ENCODE measurements around the gene INSYN2B.

Gene INSYN2B

GRCh38 chr5:169946743-169947295 lies 33.5 kb downstream of the INSYN2B start:
- no peak for DNase-seq (ENCODE audit: low read depth)
- TF ChIP-seq CTCF (conservative IDR thresholded peaks at IDR 0.05; ENCODE audit: low read depth, low read length): no peak
- H3K4me3 ChIP-seq (ENCODE audit: low read depth, low read length): no peak overlapping the region

- peak; percentile 95 for DNase-seq (ENCODE audit: low read depth)
- no peak for TF ChIP-seq CTCF (conservative IDR thresholded peaks at IDR 0.05; ENCODE audit: low read depth, low read length)
- H3K4me3 ChIP-seq (ENCODE audit: low read depth, low read length): peak overlapping the region; percentile 31
Observed at GRCh38 chr5:169945831-169946261, 34.4 kb downstream of the INSYN2B start.

- H3K4me3 ChIP-seq (ENCODE audit: low read depth, low read length): peak overlapping the region; percentile 31
- no peak for DNase-seq (ENCODE audit: low read depth)
- no peak for TF ChIP-seq CTCF (conservative IDR thresholded peaks at IDR 0.05; ENCODE audit: low read depth, low read length)
Observed at GRCh38 chr5:169944922-169945680, 35.2 kb downstream of the INSYN2B start.

- H3K4me3 ChIP-seq (ENCODE audit: low read depth, low read length): no peak overlapping the region
- no peak for DNase-seq (ENCODE audit: low read depth)
- TF ChIP-seq CTCF (conservative IDR thresholded peaks at IDR 0.05; ENCODE audit: low read depth, low read length): no peak
Observed at GRCh38 chr5:169944115-169944514, 36.2 kb downstream of the INSYN2B start.

GRCh38 chr5:169943026-169943425 lies 37.3 kb downstream of the INSYN2B start:
- no peak for TF ChIP-seq CTCF (conservative IDR thresholded peaks at IDR 0.05; ENCODE audit: low read depth, low read length)
- H3K4me3 ChIP-seq (ENCODE audit: low read depth, low read length): no peak overlapping the region
- no peak for DNase-seq (ENCODE audit: low read depth)

GRCh38 chr5:169942181-169942580 lies 38.1 kb downstream of the INSYN2B start:
- no peak for TF ChIP-seq CTCF (conservative IDR thresholded peaks at IDR 0.05; ENCODE audit: low read depth, low read length)
- DNase-seq (ENCODE audit: low read depth): no peak
- H3K4me3 ChIP-seq (ENCODE audit: low read depth, low read length): no peak overlapping the region

GRCh38 chr5:169941542-169941941 lies 38.8 kb downstream of the INSYN2B start:
- TF ChIP-seq CTCF (conservative IDR thresholded peaks at IDR 0.05; ENCODE audit: low read depth, low read length): no peak
- no peak overlapping the region for H3K4me3 ChIP-seq (ENCODE audit: low read depth, low read length)
- no peak for DNase-seq (ENCODE audit: low read depth)

Measured in choroid plexus epithelial cell (primary cell).